NCI-H2196 treated with DMSO at 0.1 percent for 48 hours (cell line): ENCODE data around the gene PHLDB1.

Experiments used
- DNase-seq: peaks from one replicate; lab custom pipeline; 2025; ENCODE audit not compliant: unreplicated experiment; lab: John Stamatoyannopoulos, UW

The PHLDB1 gene

GRCh38 chr11:118638726-118639125, 31.3 kb downstream of the PHLDB1 start:
- no peak for DNase-seq

DNA sequence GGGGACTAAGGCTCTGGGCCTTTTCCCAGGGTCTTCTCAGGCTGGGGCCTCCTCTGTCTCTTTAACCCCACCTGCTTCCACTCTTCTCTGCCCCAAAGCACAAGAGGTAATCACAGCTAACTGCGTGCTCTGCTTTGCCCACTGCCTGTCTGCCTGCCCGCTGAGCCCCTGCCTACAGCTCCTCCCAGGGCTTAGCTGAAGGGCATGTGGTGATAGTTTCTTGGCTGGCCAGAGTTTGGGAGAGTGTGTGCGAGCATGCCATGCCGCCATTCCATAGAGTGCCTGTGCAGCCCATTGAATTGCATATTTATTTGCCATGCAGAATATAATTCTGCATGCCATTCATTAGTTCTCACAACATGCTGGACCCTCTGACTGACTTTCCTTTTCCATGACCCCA, 32.5 kb downstream of the PHLDB1 start:
- no peak for DNase-seq

GRCh38 chr11:118640332-118641154, 33.1 kb downstream of the PHLDB1 start:
- DNase-seq: peak; percentile 22

- peak; percentile 69 for DNase-seq
These were observed 34.1 kb downstream of the PHLDB1 start for GRCh38 chr11:118641397-118642019.

DNA sequence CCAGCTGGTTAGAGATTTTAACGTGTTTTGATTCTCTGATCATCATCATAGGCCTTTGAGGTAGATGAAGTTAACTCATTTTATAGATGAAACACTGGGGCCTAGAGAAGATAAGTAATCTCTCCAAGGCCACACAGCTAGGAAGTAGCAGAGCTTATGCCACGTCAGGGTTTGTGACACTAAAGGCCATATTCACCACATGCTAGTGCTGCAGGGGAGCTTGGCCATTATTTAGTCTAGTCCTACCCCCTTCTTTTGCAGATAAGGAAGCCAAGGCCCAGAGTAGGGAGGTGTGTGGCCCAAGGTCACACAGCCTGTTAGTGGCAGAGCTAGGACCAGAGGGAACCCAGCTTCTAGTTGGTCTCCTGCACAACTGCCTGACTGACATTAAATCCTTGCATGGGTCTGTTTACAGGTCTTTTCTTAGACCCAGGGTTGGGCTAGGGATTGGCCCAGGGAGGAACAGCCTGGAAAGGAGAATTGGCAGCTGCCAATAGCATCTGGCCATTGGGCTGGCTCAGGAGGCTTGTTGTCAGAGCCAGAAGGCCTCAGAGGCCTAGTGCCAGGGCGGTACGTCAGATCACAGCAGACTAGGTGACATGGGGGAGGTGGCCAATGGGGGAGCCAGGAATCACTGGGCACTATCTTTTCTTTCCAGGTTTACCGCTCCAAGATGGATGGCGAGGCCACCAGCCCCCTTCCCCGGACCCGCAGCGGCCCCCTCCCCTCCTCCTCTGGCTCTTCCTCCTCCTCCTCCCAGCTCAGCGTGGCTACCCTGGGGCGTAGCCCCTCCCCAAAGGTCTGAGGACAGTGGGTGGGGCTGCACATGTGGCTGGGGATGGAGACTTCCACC, 36.0 kb downstream of the PHLDB1 start:
- DNase-seq: no peak

GRCh38 chr11:118643995-118644345, 36.6 kb downstream of the PHLDB1 start:
- DNase-seq: no peak

- no peak for DNase-seq
These were observed 37.1 kb downstream of the PHLDB1 start for GRCh38 chr11:118644496-118644895.

DNA sequence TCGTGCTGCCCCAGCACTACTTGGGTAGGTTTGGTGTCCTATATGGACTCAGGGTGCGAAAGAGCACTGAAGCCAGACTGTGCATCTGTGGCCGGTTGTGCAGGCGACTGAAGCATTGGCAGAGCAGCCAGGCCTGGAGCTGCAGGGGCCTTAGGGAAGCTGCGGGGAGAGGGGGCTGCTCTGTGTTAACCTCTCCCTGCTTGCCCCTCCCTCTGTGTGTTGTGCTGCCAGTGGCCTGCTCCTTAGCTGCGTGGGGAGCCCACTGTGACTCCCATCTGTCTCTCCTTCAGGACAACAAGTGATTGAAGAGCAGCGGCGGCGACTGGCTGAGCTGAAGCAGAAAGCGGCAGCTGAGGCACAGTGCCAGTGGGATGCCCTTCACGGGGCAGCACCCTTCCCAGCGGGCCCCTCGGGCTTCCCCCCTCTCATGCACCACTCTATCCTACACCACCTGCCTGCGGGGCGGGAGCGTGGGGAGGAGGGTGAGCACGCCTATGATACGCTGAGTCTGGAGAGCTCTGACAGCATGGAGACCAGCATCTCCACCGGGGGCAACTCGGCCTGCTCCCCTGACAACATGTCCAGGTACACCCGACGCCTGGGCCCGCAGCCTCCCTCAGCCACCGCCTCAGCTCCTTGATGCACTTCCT, 37.8 kb downstream of the PHLDB1 start:
- DNase-seq: no peak

DNA sequence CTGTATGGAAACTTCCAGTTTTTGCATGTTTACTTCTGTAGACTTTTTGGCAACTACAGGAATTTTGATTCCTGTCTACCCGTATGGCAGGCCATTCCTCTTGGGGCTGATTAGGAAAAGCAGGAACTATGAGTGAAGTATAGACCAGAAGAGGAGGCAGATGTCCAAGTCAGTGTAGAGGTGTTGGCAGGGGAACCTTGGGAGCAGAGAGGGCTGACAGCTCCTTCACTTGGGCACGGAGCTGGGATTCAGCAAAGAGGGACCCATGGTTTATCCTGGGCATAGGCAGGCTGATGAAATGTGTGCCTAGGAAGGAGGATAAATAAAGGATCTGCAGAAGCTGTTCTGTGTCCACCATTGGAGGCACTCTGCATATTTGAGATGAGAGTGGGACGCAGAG, 39.0 kb downstream of the PHLDB1 start:
- no peak for DNase-seq

DNA sequence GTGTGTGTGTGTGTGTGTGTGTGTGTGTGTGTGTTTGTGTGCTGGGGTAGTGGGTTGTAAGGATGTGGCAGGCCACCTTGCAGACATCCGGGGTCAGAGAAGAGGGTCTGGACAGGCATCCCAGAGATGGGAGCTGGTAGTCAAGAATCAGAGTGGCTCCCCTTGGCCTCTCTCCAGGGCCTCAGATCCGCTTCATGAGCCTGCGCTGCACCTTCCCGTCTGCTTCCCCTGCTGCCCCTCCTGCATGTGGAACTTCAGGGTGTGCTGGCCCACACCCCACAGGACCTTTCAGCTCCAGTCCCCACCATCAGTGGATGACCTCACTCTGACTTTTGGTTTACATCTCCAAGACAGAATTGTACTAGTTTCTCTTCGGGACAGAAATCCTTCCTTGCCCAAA, 40.9 kb downstream of the PHLDB1 start:
- DNase-seq: no peak

- DNase-seq: no peak
These were observed 42.5 kb downstream of the PHLDB1 start for GRCh38 chr11:118649941-118650340.

DNA sequence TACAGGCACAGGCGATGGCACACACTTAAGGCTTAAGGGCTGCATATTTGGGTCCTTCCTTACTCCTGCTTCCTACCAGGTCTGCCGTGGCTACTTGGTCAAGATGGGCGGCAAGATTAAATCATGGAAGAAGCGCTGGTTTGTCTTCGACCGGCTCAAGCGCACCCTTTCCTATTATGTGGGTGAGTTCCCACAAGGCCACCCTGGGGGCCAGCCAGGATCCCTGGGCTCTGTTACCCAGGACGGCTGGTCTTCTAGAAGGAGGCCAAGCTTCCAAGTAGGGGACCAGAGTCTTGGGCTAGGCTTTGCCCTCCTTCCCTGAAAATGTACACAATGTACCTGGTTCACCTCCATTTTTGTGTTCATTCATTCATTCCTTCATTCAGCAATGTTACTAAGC, 43.0 kb downstream of the PHLDB1 start:
- no peak for DNase-seq

DNA sequence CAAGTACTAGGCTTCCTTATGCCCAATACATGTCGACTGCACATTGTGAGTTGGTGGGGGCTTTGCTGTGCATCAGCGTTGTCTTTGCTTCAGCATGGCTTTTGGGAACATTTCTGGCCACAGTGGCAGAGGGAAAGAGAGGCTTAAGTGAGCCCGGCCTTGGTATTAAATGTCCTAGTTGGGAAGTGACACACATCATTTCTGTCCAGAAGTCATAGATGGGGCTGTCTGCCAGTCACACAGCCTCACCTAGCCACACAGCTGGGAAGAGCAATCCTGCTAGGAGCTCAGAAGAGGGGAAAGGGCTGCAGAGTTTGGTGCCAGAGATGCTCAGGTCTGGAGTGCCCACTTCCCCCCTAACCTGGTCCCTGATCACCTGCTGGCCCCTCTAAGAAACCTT, 44.4 kb downstream of the PHLDB1 start:
- DNase-seq: no peak

DNA sequence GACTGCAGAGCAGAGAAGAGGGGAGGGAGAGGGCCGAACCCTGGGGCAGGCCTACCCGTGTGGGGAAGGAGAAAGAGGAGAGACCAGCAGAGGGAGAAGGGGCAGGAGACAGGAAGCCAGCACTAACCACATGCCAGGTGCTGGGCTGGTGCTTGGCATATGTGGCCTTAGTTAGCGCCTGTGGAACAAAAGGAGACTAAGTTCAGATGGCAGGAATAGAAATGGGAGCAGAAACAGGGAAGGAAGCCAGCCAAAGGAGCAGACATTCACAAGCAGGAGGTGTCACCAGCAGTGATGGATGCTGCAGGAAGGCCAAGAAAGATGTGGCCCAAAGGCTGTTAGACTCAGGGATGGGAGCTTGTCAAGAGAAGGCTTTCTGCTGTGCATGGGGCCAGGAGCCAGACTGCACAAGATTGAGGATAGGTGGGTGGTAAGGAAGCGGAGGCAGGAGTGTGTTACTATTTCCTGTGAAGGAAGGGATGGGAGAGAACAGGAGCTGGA, 45.3 kb downstream of the PHLDB1 start:
- DNase-seq: peak; percentile 33

DNA sequence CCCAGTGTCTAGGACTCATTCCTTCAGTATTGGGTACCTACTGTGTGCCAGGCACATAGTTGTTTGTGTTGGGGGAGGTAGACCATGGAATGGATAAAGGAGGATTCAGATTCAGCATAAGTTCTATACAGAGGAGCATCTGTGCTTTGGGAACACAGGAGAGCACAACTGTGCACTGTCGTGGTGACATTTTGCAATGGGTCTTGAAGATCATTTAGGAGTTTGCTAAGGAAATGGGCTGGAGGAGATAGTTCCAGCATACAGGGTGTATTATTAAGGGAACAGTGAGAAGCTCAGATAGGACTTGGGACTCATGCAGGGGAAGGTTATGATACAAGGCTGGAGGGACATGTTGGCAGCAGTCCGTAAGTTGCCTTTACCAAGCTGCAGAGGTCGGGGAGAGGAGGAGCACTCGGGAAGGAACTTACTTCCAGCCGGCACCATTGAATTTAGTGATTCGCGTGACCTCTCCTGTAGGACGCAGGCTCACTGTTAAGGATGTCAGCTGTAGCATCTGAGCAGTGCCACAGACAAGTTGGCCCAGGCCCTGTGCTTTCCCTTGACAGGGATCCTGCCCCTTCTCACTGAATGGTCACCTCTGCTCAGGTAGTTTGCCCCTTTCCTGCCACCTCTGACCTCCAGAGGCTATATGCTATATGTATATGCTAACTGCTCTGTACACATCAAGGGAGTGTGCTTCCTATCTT, 46.4 kb downstream of the PHLDB1 start:
- DNase-seq: no peak

DNA sequence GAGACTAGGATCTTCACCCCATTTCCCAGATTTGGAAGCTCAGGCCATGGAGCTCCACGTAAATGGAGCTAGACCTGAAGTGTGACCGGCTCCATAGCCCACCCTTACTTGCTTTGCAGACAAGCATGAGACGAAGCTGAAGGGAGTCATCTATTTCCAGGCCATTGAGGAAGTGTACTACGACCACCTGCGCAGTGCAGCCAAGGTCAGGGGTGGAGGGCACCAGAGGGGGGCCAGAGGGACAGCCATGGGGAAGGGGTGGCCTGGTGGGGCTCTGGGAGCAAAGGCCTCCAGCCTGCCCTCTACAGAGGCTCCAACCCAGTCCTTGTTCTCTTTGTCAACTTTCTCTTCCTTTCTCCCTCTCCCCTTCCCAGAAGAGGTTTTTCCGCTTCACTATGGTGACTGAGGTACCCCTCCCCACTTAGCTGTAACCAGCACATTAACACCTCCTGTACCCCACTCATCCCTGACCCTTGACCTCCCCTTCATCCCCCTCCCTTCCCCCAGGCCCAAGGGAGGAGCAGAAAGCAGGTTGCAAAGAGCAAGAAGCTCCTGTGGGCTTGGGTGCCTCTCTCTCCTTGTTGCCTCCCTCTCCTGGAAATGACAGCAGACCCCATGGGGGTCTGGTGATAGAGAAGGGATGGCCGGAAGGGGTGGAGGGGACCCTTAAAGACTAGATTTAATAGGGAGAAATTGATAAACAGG, 48.2 kb downstream of the PHLDB1 start:
- DNase-seq: no peak

DNA sequence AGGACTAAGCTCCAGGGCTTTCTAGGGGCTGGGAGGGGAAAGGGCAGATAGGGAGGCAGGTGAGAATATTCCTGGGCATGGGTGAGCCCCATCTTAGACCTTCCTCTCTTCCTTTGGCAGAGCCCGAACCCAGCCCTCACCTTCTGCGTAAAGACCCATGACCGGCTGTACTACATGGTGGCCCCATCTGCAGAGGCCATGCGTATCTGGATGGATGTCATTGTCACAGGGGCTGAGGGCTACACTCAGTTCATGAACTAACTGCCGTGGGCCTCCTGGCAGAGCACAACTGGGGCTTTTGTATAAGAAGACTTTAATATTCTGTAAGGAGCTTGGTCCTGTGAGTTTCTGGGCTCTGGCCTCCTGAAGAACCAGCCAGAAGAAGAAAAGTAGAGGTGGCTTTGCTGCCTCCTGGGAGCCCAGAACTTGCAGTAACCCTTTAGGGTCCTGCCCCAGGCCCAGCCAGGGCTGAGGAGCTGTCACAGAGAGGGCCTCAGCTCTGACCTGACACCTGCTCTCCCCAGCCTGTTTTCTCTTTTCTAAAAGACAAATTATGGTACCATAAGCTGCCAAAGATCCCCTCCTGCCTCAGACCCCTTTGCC, 49.2 kb downstream of the PHLDB1 start:
- DNase-seq: no peak

GRCh38 chr11:118657238-118657637, 49.8 kb downstream of the PHLDB1 start:
- no peak for DNase-seq

DNA sequence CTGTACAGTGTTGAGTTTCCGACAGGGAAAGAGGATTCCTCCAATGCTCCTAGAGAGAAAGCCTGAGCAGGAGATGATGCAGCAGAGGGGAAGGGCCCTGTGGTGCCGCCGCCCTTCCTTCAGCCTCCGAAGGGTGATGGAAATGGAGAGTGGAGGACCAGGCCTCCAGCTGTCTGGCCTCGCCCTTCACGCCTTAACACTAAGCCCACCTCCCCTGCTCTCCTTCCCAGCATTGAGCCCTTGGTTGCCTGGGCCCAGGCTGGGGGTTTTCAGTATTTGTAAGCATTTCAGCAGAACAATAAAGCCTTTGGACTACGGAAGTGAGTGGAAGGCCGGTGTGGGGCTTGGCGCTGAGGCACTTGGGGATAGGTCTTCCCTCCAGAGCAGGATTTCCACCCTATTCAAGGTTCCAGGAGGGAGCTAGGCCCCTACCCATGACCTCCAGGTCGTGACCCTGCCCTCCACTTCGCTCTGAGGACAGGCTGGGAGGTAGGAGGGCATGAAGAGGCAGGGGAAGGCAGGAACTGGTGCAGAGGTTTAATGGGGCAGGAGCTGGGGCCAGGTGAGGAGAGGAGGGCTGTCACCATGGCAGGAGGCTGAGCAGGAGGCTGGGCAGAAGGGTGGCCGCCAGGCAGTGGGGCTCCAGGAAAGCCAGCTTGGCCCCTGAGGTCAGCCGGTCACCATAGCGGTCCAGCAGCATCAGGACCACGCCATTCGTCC, 50.5 kb downstream of the PHLDB1 start:
- no peak for DNase-seq
